HCT116 (cell line): ENCODE data around the gene IRF2.

Experiments
- CTCF ChIP-seq, 3 experiments: fragments of 200-600 bp in 1 of 3; sonication (generic) in 1 of 3; IDR thresholded peaks in 2 of 3; conservative IDR thresholded peaks in 1 of 3; 2 replicates each; pipeline ENCODE4 v1.5.1; 2012 to 2017; ENCODE audit warnings: low read depth in 2 of 3, low read length in 2 of 3, antibody characterized with exemption in 1 of 3, borderline replicate concordance in 1 of 3, control low read depth in 1 of 3, mild to moderate bottlenecking in 1 of 3, mixed read lengths in 1 of 3, mixed run types in 1 of 3, moderate library complexity in 1 of 3; ENCODE audit not compliant: insufficient read depth in 1 of 3
- EZH2 ChIP-seq: fragments of 200-600 bp; sonication (generic); IDR thresholded peaks from 2 replicates; pipeline ENCODE4 v1.6.1; 2017; ENCODE audit warnings: antibody characterized with exemption, mixed run types
- POLR2A ChIP-seq: IDR thresholded peaks from 2 replicates; pipeline ENCODE4 v1.7.0; 2011; ENCODE audit warnings: borderline replicate concordance; ENCODE audit not compliant: insufficient read depth, insufficient read length; ENCODE audit errors: extremely low read depth
- REST ChIP-seq: IDR thresholded peaks from 2 replicates; pipeline ENCODE4 v1.6.1; 2012; ENCODE audit warnings: low read depth
- ZNF274 ChIP-seq: fragments of 200-500 bp; sonication (Bioruptor generic); IDR thresholded peaks from 2 replicates; pipeline ENCODE4 v1.6.1; 2014; ENCODE audit warnings: mild to moderate bottlenecking, low read depth, low read length, inconsistent platforms

- no peak for TF ChIP-seq ZNF274
- no peak for TF ChIP-seq CTCF (IDR thresholded peaks at IDR 0.05 in 2 of 3, conservative IDR thresholded peaks at IDR 0.05 in 1 of 3; ENCODE audit: borderline replicate concordance in 1 of 3, insufficient read depth in 1 of 3, low read depth in 2 of 3, low read length in 2 of 3)
- TF ChIP-seq POLR2A = no peak
- TF ChIP-seq REST = no peak
- no peak for TF ChIP-seq EZH2
Measured at GRCh38 chr4:184503869-184504300, 29.5 kb upstream of the IRF2 start.
